ENCODE data around the gene DYRK1A. TPM values are rescaled to one million over a fixed set of nuclear protein-coding genes. Genes with fewer than 3 reads are reported as not detected.

DYRK1A gene
- total and polyA plus RNA-seq, 7 donors = 21.5 to 105 (median 79.9) TPM

- Histone ChIP-seq H3K4me1 (peaks cover 20% of the 10 kb centered on the region), H3K9me3 (peaks cover 4% of the 10 kb centered on the region), H3K4me3 (no peak overlapping the region), H3K27me3 (ENCODE audit: insufficient read depth in 3 of 3, low read length in 2 of 3) (no peaks in the 10 kb centered on the region), H3K27ac (no peak overlapping the region), H3K36me3 (ENCODE audit: insufficient read depth in 1 of 2, low read depth in 1 of 2) (no peaks in the 10 kb centered on the region)
- no peak for TF ChIP-seq CTCF (IDR thresholded peaks at IDR 0.05)
- WGBS, 3 donors = 88 to 93% (median 89%) methylated on average over 3 of the region's 3 CpGs
- no peak for ATAC-seq
- intact Hi-C loops (cut with DNase I) = no loop called here
- no peak for DNase-seq
Observed at GRCh38 chr21:37535130-37535529, 168.6 kb downstream of the DYRK1A start.

GRCh38 chr21:37535672-37536071, 169.1 kb downstream of the DYRK1A start:
- Histone ChIP-seq H3K36me3 (ENCODE audit: insufficient read depth in 1 of 2, low read depth in 1 of 2) (no peaks in the 10 kb centered on the region), H3K27ac (no peak overlapping the region), H3K9me3 (peaks cover 4% of the 10 kb centered on the region), H3K4me3 (no peak overlapping the region), H3K4me1 (peaks cover 18% of the 10 kb centered on the region), H3K27me3 (ENCODE audit: insufficient read depth in 3 of 3, low read length in 2 of 3) (no peaks in the 10 kb centered on the region)
- 85 to 89% (median 87%) methylated on average over 7 of the region's 7 CpGs for WGBS, 3 donors
- no peak for DNase-seq
- intact Hi-C loops (cut with DNase I) = no loop called here
- no peak for ATAC-seq
- no peak for TF ChIP-seq CTCF (IDR thresholded peaks at IDR 0.05)

DNA sequence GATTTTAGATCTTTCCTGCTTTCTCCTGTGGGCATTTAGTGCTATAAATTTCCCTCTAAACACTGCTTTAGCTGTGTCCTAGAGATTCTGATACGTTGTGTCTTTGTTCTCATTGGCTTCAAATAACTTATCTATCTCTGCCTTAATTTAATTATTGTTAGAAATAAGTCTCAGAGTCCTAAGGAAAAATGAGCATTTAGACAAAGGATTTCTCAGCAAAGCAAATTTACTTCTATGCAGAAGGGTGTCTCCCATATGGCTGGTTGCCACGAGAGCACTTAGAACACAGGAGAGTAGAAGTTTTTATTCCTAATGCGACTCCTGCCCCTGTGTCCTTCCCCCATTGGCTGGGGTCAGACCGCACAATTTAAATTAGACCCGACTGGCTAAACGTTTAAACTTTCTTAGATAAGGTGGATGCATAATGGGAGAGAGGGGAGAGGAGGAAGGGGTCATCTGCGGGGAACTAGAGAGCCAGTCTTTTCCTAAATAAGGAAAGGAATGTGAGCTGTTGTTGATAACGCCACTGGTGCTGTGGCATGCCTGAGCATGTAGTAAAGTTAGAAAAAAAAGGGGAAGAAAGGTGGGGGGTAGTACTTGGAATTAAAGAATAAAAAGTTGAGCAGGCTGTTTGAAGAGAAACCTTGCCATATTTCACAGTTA, 170.2 kb downstream of the DYRK1A start:
- intact Hi-C loops (cut with DNase I) = no loop called here
- H3K36me3 ChIP-seq (ENCODE audit: insufficient read depth in 1 of 2, low read depth in 1 of 2) = no peaks in the 10 kb centered on the region
- peaks cover 4% of the 10 kb centered on the region for H3K9me3 ChIP-seq
- no peak for DNase-seq
- no peak overlapping the region for H3K27ac ChIP-seq
- no peak for ATAC-seq
- no peak overlapping the region for H3K4me3 ChIP-seq
- no peaks in the 10 kb centered on the region for H3K27me3 ChIP-seq (ENCODE audit: insufficient read depth in 3 of 3, low read length in 2 of 3)
- TF ChIP-seq CTCF (IDR thresholded peaks at IDR 0.05) = no peak
- WGBS, 3 donors = 81 to 83% (median 82%) methylated on average over 8 of the region's 8 CpGs
- H3K4me1 ChIP-seq = peaks cover 8% of the 10 kb centered on the region

DNA sequence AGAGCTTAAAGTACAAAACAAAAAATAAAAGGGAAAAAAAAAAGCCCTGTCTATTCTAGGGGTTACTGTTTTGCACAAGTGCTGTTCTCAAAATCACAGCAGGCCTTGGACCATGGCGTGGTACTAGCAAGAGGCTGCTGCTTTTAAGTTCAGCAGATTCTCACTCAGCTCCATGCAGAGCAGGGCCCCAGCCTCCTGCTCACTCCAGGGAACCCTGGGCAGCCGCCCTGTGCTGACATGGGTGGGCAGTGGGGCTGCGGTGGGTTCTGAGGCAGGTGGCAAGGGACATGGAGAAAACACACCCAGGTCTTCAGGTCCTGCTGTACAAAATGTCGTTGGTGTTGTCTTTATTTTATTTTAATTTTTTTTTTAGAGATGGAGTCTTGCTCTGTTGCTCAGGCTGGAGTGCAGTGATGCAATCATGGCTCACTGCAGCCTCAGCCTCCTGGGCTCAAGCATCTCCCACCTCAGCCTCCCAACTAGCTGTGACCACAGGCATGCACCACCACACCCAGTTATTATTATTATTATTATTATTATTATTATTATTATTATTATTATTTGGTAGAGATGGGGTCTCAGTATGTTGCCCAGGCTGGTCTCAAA, 170.9 kb downstream of the DYRK1A start:
- no peak overlapping the region for H3K4me3 ChIP-seq
- DNase-seq = no peak
- H3K4me1 ChIP-seq = peaks cover 6% of the 10 kb centered on the region
- 90 to 95% (median 92%) methylated on average over 4 of the region's 4 CpGs for WGBS, 3 donors
- no peak for TF ChIP-seq CTCF (IDR thresholded peaks at IDR 0.05)
- no peak for ATAC-seq
- no peak overlapping the region for H3K27ac ChIP-seq
- H3K36me3 ChIP-seq (ENCODE audit: insufficient read depth in 1 of 2, low read depth in 1 of 2) = no peaks in the 10 kb centered on the region
- H3K27me3 ChIP-seq (ENCODE audit: insufficient read depth in 3 of 3, low read length in 2 of 3) = no peaks in the 10 kb centered on the region
- peaks cover 6% of the 10 kb centered on the region for H3K9me3 ChIP-seq
- intact Hi-C loops (cut with DNase I) = no loop called here

Measured in psoas muscle (tissue), 8 donors.